ENCODE measurements around the gene LHFPL4.

LHFPL4 gene

GRCh38 chr3:9485248-9485647 lies 68.4 kb downstream of the LHFPL4 start:
- H3K4me3 ChIP-seq (ENCODE audit: low read length) = no peak overlapping the region
- H3K4me1 ChIP-seq (ENCODE audit: insufficient read depth, low read length) = no peaks in the 10 kb centered on the region
- no peak overlapping the region for H2AFZ ChIP-seq (ENCODE audit: low read depth, low read length)
- no peaks in the 10 kb centered on the region for H3K27me3 ChIP-seq (ENCODE audit: insufficient read depth, low read length)
- peaks cover 1% of the 10 kb centered on the region for H3K9me3 ChIP-seq (ENCODE audit: low read length)
- H3K36me3 ChIP-seq (ENCODE audit: insufficient read depth, low read length) = peaks cover 37% of the 10 kb centered on the region

GRCh38 chr3:9480265-9480664 lies 73.4 kb downstream of the LHFPL4 start:
- Histone ChIP-seq H3K4me3 (ENCODE audit: low read length) (no peak overlapping the region), H3K9me3 (ENCODE audit: low read length) (peaks cover 1% of the 10 kb centered on the region), H3K4me1 (ENCODE audit: insufficient read depth, low read length) (no peaks in the 10 kb centered on the region), H2AFZ (ENCODE audit: low read depth, low read length) (no peak overlapping the region), H3K27me3 (ENCODE audit: insufficient read depth, low read length) (no peaks in the 10 kb centered on the region), H3K36me3 (ENCODE audit: insufficient read depth, low read length) (peaks cover 75% of the 10 kb centered on the region)

- no peaks in the 10 kb centered on the region for H3K27me3 ChIP-seq (ENCODE audit: insufficient read depth, low read length)
- H3K36me3 ChIP-seq (ENCODE audit: insufficient read depth, low read length) = peaks cover 91% of the 10 kb centered on the region
- no peak overlapping the region for H2AFZ ChIP-seq (ENCODE audit: low read depth, low read length)
Observed at GRCh38 chr3:9476935-9477334, 76.7 kb downstream of the LHFPL4 start.

GRCh38 chr3:9474482-9474881 lies 79.1 kb downstream of the LHFPL4 start:
- no peak overlapping the region for H3K4me3 ChIP-seq (ENCODE audit: low read length)
- peaks cover 3% of the 10 kb centered on the region for H3K9me3 ChIP-seq (ENCODE audit: low read length)
- H3K4me1 ChIP-seq (ENCODE audit: insufficient read depth, low read length) = no peaks in the 10 kb centered on the region
- H3K27me3 ChIP-seq (ENCODE audit: insufficient read depth, low read length) = no peaks in the 10 kb centered on the region
- peaks cover 95% of the 10 kb centered on the region for H3K36me3 ChIP-seq (ENCODE audit: insufficient read depth, low read length)
- no peak overlapping the region for H2AFZ ChIP-seq (ENCODE audit: low read depth, low read length)

More at GRCh38 chr3:9476935-9477334, 76.7 kb downstream of the LHFPL4 start:
- no peak overlapping the region for H3K4me3 ChIP-seq (ENCODE audit: low read length)
- H3K4me1 ChIP-seq (ENCODE audit: insufficient read depth, low read length) = no peaks in the 10 kb centered on the region
- H3K9me3 ChIP-seq (ENCODE audit: low read length) = peaks cover 4% of the 10 kb centered on the region

GRCh38 chr3:9473496-9474065 lies 80.0 kb downstream of the LHFPL4 start:
- no peaks in the 10 kb centered on the region for H3K4me1 ChIP-seq (ENCODE audit: insufficient read depth, low read length)

GRCh38 chr3:9469986-9470385 lies 83.6 kb downstream of the LHFPL4 start:
- H3K9me3 ChIP-seq (ENCODE audit: low read length) = peaks cover 2% of the 10 kb centered on the region
- no peaks in the 10 kb centered on the region for H3K4me1 ChIP-seq (ENCODE audit: insufficient read depth, low read length)
- no peaks in the 10 kb centered on the region for H3K27me3 ChIP-seq (ENCODE audit: insufficient read depth, low read length)
- no peak overlapping the region for H2AFZ ChIP-seq (ENCODE audit: low read depth, low read length)
- no peak overlapping the region for H3K4me3 ChIP-seq (ENCODE audit: low read length)
- peaks cover 97% of the 10 kb centered on the region for H3K36me3 ChIP-seq (ENCODE audit: insufficient read depth, low read length)

More at GRCh38 chr3:9473496-9474065, 80.0 kb downstream of the LHFPL4 start:
- H3K36me3 ChIP-seq (ENCODE audit: insufficient read depth, low read length) = peaks cover 98% of the 10 kb centered on the region
- no peak overlapping the region for H2AFZ ChIP-seq (ENCODE audit: low read depth, low read length)
- no peaks in the 10 kb centered on the region for H3K27me3 ChIP-seq (ENCODE audit: insufficient read depth, low read length)
- H3K4me3 ChIP-seq (ENCODE audit: low read length) = no peak overlapping the region
- peaks cover 2% of the 10 kb centered on the region for H3K9me3 ChIP-seq (ENCODE audit: low read length)

GRCh38 chr3:9468460-9468859 lies 85.2 kb downstream of the LHFPL4 start:
- H3K9me3 ChIP-seq (ENCODE audit: low read length) = no peaks in the 10 kb centered on the region
- H3K36me3 ChIP-seq (ENCODE audit: insufficient read depth, low read length) = peaks cover 97% of the 10 kb centered on the region
- H2AFZ ChIP-seq (ENCODE audit: low read depth, low read length) = no peak overlapping the region
- H3K4me3 ChIP-seq (ENCODE audit: low read length) = no peak overlapping the region
- no peaks in the 10 kb centered on the region for H3K27me3 ChIP-seq (ENCODE audit: insufficient read depth, low read length)
- no peaks in the 10 kb centered on the region for H3K4me1 ChIP-seq (ENCODE audit: insufficient read depth, low read length)

GRCh38 chr3:9467451-9467850 lies 86.2 kb downstream of the LHFPL4 start:
- Histone ChIP-seq H3K4me3 (ENCODE audit: low read length) (no peak overlapping the region), H3K27me3 (ENCODE audit: insufficient read depth, low read length) (no peaks in the 10 kb centered on the region), H2AFZ (ENCODE audit: low read depth, low read length) (no peak overlapping the region), H3K36me3 (ENCODE audit: insufficient read depth, low read length) (peaks cover 97% of the 10 kb centered on the region), H3K9me3 (ENCODE audit: low read length) (no peaks in the 10 kb centered on the region), H3K4me1 (ENCODE audit: insufficient read depth, low read length) (no peaks in the 10 kb centered on the region)

GRCh38 chr3:9455596-9456131 lies 98.0 kb downstream of the LHFPL4 start:
- H3K9me3 ChIP-seq (ENCODE audit: low read length) = no peaks in the 10 kb centered on the region
- H3K4me3 ChIP-seq (ENCODE audit: low read length) = no peak overlapping the region
- H3K4me1 ChIP-seq (ENCODE audit: insufficient read depth, low read length) = no peaks in the 10 kb centered on the region
- H3K27me3 ChIP-seq (ENCODE audit: insufficient read depth, low read length) = no peaks in the 10 kb centered on the region
- H3K36me3 ChIP-seq (ENCODE audit: insufficient read depth, low read length) = peaks cover 78% of the 10 kb centered on the region
- H2AFZ ChIP-seq (ENCODE audit: low read depth, low read length) = no peak overlapping the region

GRCh38 chr3:9452417-9452816 lies 101.2 kb downstream of the LHFPL4 start:
- Histone ChIP-seq H3K9me3 (ENCODE audit: low read length) (no peaks in the 10 kb centered on the region), H3K36me3 (ENCODE audit: insufficient read depth, low read length) (peaks cover 86% of the 10 kb centered on the region), H2AFZ (ENCODE audit: low read depth, low read length) (no peak overlapping the region), H3K4me3 (ENCODE audit: low read length) (no peak overlapping the region), H3K27me3 (ENCODE audit: insufficient read depth, low read length) (no peaks in the 10 kb centered on the region), H3K4me1 (ENCODE audit: insufficient read depth, low read length) (no peaks in the 10 kb centered on the region)

- Histone ChIP-seq H3K27me3 (ENCODE audit: insufficient read depth, low read length) (no peaks in the 10 kb centered on the region), H3K36me3 (ENCODE audit: insufficient read depth, low read length) (peaks cover 94% of the 10 kb centered on the region), H2AFZ (ENCODE audit: low read depth, low read length) (no peak overlapping the region), H3K9me3 (ENCODE audit: low read length) (no peaks in the 10 kb centered on the region), H3K4me3 (ENCODE audit: low read length) (no peak overlapping the region), H3K4me1 (ENCODE audit: insufficient read depth, low read length) (no peaks in the 10 kb centered on the region)
Observed at GRCh38 chr3:9450991-9451390, 102.6 kb downstream of the LHFPL4 start.

- Histone ChIP-seq H2AFZ (ENCODE audit: low read depth, low read length) (no peak overlapping the region), H3K36me3 (ENCODE audit: insufficient read depth, low read length) (peaks cover 91% of the 10 kb centered on the region)
Observed at GRCh38 chr3:9450126-9450525, 103.5 kb downstream of the LHFPL4 start.

GRCh38 chr3:9448643-9449042 lies 105.0 kb downstream of the LHFPL4 start:
- Histone ChIP-seq H3K4me3 (ENCODE audit: low read length) (no peak overlapping the region), H3K9me3 (ENCODE audit: low read length) (no peaks in the 10 kb centered on the region), H3K36me3 (ENCODE audit: insufficient read depth, low read length) (peaks cover 92% of the 10 kb centered on the region), H3K27me3 (ENCODE audit: insufficient read depth, low read length) (no peaks in the 10 kb centered on the region), H2AFZ (ENCODE audit: low read depth, low read length) (no peak overlapping the region), H3K4me1 (ENCODE audit: insufficient read depth, low read length) (no peaks in the 10 kb centered on the region)

More at GRCh38 chr3:9450126-9450525, 103.5 kb downstream of the LHFPL4 start:
- Histone ChIP-seq H3K27me3 (ENCODE audit: insufficient read depth, low read length) (no peaks in the 10 kb centered on the region), H3K9me3 (ENCODE audit: low read length) (no peaks in the 10 kb centered on the region), H3K4me1 (ENCODE audit: insufficient read depth, low read length) (no peaks in the 10 kb centered on the region), H3K4me3 (ENCODE audit: low read length) (no peak overlapping the region)

Data from neuron (in vitro differentiated cells).